Activated T-cell treated with anti-CD3 and anti-CD28 coated beads, Interleukin-2, amount 50 U/mL, for 4 hours (primary cell): Measurements from ENCODE around the gene TACO1. TPM values are rescaled to one million over a fixed set of nuclear protein-coding genes. Genes with fewer than 3 reads are reported as not detected.

Source experiments
- ATAC-seq, 2 donors: fragments of 200-7000 bp; cut with Tn5 transposase; one replicate each; pipeline ENCODE4 v1.10.0; 2021
- DNase-seq: peaks from one replicate; pipeline ENCODE4 v3.0.0-alpha.2; 2020
- H3K27me3 Mint-ChIP-seq: one replicate; pipeline ENCODE4 v1.8.0; 2021; ENCODE audit warnings: low read depth, mixed read lengths
- H3K36me3 Mint-ChIP-seq: one replicate; pipeline ENCODE4 v1.8.0; 2022; ENCODE audit warnings: mixed read lengths; ENCODE audit not compliant: insufficient read depth
- H3K4me1 Mint-ChIP-seq: one replicate; pipeline ENCODE4 v1.8.0; 2021; ENCODE audit warnings: low read depth, mixed read lengths
- H3K4me3 Mint-ChIP-seq: one replicate; pipeline ENCODE4 v1.8.0; 2021; ENCODE audit warnings: mild to moderate bottlenecking, moderate library complexity, mixed read lengths
- H3K9me3 Mint-ChIP-seq: one replicate; pipeline ENCODE4 v1.8.0; 2021; ENCODE audit warnings: mixed read lengths
- total RNA-seq, 3 donors: library from RNA; stranded (reverse); gene quantifications; one replicate each; pipeline ENCODE4 v1.2.1, GENCODE V29; 2021

TACO1 gene
- total RNA-seq, 3 donors from 2014 or later: 38.9 to 47.0 (median 40.7) TPM

DNA sequence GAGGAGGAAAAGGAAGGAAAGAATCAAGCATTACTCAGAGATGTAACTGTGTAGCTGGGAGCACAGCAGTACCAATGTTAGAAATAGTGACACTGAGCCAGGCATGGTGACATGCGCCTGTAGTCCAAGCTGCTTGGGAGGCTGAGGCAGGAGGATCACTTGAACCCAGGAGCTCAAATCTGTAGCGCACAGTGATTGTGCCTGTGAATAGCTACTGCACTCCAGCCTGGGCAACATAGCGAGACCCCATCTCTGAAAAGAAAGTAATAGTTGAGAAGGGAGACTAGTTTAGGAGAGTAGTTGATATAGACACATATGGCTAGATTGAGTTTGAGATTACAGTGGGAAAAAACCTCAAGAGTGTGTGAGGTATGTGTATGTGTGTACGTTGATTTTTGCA lies 39.3 kb downstream of the TACO1 start:
- no peaks in the 10 kb centered on the region for H3K27me3 Mint-ChIP-seq
- H3K4me1 Mint-ChIP-seq: peaks cover 13% of the 10 kb centered on the region
- DNase-seq (no peak), ATAC-seq (no peak)
- peaks cover 27% of the 10 kb centered on the region for H3K36me3 Mint-ChIP-seq
- no peak overlapping the region for H3K4me3 Mint-ChIP-seq
- H3K9me3 Mint-ChIP-seq: no peaks in the 10 kb centered on the region

DNA sequence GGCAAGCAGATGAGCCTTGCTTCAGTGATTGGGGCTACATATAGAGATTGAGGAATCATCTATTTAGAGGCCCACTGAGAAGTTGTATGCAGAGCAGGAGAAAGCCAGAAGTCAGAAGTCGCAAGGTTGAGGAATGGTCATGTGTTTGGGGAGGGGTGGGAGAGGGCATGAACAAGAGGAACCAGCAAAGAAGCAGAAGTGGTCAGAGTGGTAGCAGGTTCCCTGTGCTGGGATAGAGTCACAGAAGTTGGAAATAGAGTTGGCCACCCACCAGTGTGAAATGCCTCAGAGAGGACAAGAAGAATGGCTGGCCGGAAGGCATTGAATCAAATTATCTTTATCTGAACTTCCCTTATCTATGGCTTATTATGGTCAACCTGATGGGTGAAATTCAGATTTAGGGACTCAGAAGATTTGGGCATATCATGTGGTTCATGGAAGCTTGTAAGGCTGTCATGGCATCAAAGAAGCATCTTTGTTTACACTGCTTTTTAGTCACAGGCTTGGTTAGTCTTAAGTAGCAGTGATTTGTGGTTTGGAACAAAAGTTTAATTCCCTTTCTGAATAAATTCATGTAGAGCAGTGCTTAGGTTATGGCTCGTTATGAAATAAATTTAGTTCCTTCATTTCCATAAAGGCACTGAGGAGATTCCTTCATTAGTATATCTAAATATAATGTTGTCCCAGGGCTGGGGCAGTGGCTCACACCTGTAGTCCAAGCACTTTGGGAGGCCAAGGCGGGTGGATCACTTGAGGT lies 41.2 kb downstream of the TACO1 start:
- peaks cover 23% of the 10 kb centered on the region for H3K4me1 Mint-ChIP-seq
- no peaks in the 10 kb centered on the region for H3K9me3 Mint-ChIP-seq
- H3K36me3 Mint-ChIP-seq: peaks cover 24% of the 10 kb centered on the region
- ATAC-seq: no peak
- DNase-seq: no peak
- no peak overlapping the region for H3K4me3 Mint-ChIP-seq
- H3K27me3 Mint-ChIP-seq: no peaks in the 10 kb centered on the region

DNA sequence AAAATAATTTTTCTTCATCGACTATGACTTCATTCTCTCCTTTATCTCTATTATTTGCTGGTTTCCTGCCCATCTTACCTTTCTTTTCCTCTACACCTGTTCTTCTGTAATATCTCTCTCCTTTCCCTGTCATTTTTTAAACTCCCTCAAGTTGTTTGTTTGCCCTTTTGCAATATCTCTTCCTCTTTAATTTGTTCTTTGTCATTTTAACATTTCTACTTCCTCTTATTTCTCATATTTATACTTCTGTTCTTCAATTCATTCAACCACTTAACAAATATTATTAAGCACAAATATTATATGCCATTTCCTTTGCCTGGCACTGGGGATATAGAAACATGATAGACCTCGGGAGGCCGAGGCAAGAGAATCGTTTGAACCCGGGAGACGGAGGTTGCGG lies 44.2 kb downstream of the TACO1 start:
- DNase-seq: no peak
- Mint-ChIP-seq H3K36me3 (peaks cover 21% of the 10 kb centered on the region), H3K9me3 (no peaks in the 10 kb centered on the region), H3K4me1 (peaks cover 19% of the 10 kb centered on the region), H3K4me3 (no peak overlapping the region), H3K27me3 (no peaks in the 10 kb centered on the region)
- no peak for ATAC-seq

- Mint-ChIP-seq H3K4me1 (peaks cover 21% of the 10 kb centered on the region), H3K36me3 (peaks cover 24% of the 10 kb centered on the region), H3K9me3 (no peaks in the 10 kb centered on the region), H3K27me3 (no peaks in the 10 kb centered on the region), H3K4me3 (no peak overlapping the region)
- no peak for ATAC-seq
- DNase-seq: no peak
Observed at GRCh38 chr17:63645775-63646487, 45.2 kb downstream of the TACO1 start.

- H3K4me3 Mint-ChIP-seq: no peak overlapping the region
- peaks cover 21% of the 10 kb centered on the region for H3K4me1 Mint-ChIP-seq
- DNase-seq (no peak), ATAC-seq (no peak)
- no peaks in the 10 kb centered on the region for H3K27me3 Mint-ChIP-seq
- H3K36me3 Mint-ChIP-seq: peaks cover 24% of the 10 kb centered on the region
- no peaks in the 10 kb centered on the region for H3K9me3 Mint-ChIP-seq
Observed at GRCh38 chr17:63646488-63646806, 45.8 kb downstream of the TACO1 start.

DNA sequence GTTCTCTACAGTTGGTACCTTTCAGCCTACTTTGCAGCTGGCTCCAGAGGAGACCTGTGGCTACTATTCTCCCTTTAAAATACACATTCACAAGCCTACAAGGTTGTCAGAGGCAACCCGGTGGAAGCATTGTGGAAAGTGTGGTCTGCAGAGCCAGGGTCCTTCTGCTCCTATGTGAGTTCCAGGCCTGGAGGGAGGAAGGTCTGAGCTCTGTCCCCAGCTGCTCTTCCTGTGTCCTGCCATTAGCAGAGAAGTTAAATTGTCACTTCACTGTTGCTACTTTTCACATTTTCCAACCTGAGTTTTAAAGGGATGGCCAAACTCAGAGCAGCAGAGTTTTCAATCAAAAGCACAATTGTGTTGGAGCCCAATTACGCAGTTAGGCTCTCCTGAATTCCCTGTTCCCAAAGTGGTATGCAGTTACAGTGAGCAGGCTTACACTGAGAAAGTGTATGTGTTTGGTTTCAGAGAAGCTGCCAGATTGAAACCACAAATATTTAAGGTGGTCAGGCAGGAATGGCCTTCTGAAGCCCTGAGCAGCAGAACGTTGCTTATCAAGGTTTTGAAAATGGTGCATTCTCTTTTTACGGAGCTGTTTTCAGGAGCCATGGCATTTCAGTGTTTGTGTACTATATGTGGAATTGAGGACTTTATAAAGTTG lies 46.5 kb downstream of the TACO1 start:
- Mint-ChIP-seq H3K27me3 (no peaks in the 10 kb centered on the region), H3K4me1 (peaks cover 21% of the 10 kb centered on the region), H3K4me3 (no peak overlapping the region), H3K9me3 (no peaks in the 10 kb centered on the region), H3K36me3 (peaks cover 28% of the 10 kb centered on the region)
- DNase-seq (no peak), ATAC-seq (no peak)

DNA sequence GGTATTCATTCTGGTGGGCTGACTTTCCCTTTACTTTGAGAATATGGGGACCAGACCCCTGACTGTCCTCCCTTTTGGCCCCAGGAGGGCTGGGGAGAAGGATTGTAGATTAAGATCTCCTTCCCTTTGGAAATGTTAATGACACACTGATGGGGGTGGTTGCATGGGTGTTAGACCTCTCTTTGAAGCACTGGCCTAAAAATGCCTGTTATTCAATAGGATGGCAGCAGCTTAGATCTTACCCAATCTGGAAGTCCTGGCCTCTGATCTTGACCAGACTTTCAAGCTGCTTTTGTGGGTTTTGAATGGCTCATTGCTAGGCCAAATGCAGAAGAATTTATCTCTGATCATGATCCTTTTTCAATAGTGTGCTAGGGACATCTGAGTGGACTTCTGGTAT lies 47.2 kb downstream of the TACO1 start:
- Mint-ChIP-seq H3K4me3 (no peak overlapping the region), H3K36me3 (peaks cover 34% of the 10 kb centered on the region), H3K4me1 (peaks cover 21% of the 10 kb centered on the region), H3K27me3 (no peaks in the 10 kb centered on the region), H3K9me3 (no peaks in the 10 kb centered on the region)
- ATAC-seq (no peak), DNase-seq (no peak)

- DNase-seq (no peak), ATAC-seq (no peak)
- no peak overlapping the region for H3K4me3 Mint-ChIP-seq
- H3K27me3 Mint-ChIP-seq: no peaks in the 10 kb centered on the region
- H3K4me1 Mint-ChIP-seq: peaks cover 18% of the 10 kb centered on the region
- H3K9me3 Mint-ChIP-seq: no peaks in the 10 kb centered on the region
- H3K36me3 Mint-ChIP-seq: peaks cover 38% of the 10 kb centered on the region
Observed at GRCh38 chr17:63649813-63650212, 49.1 kb downstream of the TACO1 start.

DNA sequence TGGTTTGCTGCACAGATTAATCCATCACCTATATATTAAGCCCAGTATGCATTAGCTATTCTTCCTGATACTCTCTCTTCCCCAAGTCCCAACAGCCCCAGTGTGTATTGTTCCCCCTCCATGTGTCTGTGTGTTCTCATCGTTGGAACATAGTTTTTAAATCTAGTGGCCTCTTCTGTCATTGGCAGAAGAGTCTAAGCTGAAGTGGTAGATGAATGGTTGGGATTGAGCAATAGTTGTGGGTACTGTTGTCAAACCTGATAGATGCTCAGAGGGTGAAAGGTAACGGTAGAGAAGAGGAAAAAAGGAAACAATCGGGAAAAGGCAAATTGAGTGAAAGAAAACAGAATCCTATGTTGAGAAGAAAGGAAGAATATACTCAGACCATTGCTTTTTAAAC lies 51.4 kb downstream of the TACO1 start:
- Mint-ChIP-seq H3K9me3 (no peaks in the 10 kb centered on the region), H3K36me3 (peaks cover 26% of the 10 kb centered on the region), H3K4me3 (no peak overlapping the region), H3K27me3 (no peaks in the 10 kb centered on the region), H3K4me1 (peaks cover 8% of the 10 kb centered on the region)
- no peak for DNase-seq
- ATAC-seq: no peak

DNA sequence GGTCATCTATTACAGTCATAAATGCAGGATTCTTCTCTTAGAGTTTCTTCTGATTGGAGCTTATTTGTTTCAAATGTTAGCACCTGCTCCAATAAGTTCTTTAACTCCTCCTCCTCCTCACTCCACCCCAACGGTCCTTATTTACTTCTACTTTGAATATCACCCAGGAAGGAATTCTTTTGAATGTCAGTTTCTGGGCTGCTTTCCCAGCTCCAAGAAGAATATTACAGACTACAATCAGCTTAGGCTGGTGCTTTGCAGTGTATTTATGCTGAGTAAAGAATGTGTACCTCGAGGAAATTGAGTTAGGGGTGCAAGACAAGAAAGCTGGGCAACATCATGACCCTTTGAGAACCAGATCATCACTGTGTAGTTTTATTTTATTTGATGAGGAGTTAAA lies 52.4 kb downstream of the TACO1 start:
- Mint-ChIP-seq H3K4me1 (peaks cover 8% of the 10 kb centered on the region), H3K4me3 (no peak overlapping the region), H3K36me3 (peaks cover 34% of the 10 kb centered on the region), H3K9me3 (no peaks in the 10 kb centered on the region), H3K27me3 (no peaks in the 10 kb centered on the region)
- ATAC-seq (no peak), DNase-seq (no peak)

DNA sequence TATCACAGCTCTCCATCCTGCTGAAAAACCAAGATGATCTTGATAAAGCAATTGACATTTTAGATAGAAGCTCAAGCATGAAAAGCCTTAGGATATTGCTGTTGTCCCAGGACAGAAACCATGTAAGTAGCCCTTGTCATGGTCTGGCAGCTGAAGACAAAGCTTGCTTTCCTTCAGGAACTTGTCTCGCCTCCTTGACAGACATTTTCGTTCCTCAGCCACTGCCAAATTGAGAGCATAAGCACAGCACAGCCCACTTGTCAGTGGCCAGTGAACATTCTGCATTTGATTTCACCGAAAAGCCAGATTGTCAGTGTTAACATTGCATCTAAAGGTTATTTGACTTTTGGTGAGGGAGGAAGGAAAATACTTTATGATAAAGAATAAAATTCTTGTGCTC lies 57.1 kb downstream of the TACO1 start:
- Mint-ChIP-seq H3K4me1 (peaks cover 1% of the 10 kb centered on the region), H3K4me3 (no peak overlapping the region), H3K27me3 (no peaks in the 10 kb centered on the region), H3K36me3 (peaks cover 28% of the 10 kb centered on the region), H3K9me3 (no peaks in the 10 kb centered on the region)
- DNase-seq: no peak
- no peak for ATAC-seq

Other genes starting within 250 kb of the TACO1 start
- gene CYB561, start 154.6 kb upstream of the TACO1 start, total RNA-seq: 1 to 10 TPM; 6.4 to 9.9 (median 8.8) TPM
- gene ACE, start 123.8 kb upstream of the TACO1 start, total RNA-seq: under 1 TPM; 0.10 to 0.32 (median 0.24) TPM
- gene KCNH6, start 77.5 kb upstream of the TACO1 start, total RNA-seq: not detected
- gene DCAF7, start 50.4 kb upstream of the TACO1 start, total RNA-seq: 10 to 100 TPM; 82.1 to 89.7 (median 86.0) TPM
- gene MAP3K3, start 21.5 kb downstream of the TACO1 start, total RNA-seq: 10 to 100 TPM; 17.9 to 21.6 (median 17.9) TPM
- gene LIMD2, start 99.2 kb downstream of the TACO1 start, total RNA-seq: 100 to 1,000 TPM; 119 to 169 (median 146) TPM
- gene STRADA, start 140.9 kb downstream of the TACO1 start, total RNA-seq: 10 to 100 TPM; 35.8 to 37.7 (median 35.9) TPM
- gene CCDC47, start 172.7 kb downstream of the TACO1 start, total RNA-seq: 100 to 1,000 TPM in 2 of 3 donors, 10 to 100 TPM in 1; 99.5 to 103 (median 102) TPM
- gene DDX42, start 173.3 kb downstream of the TACO1 start, total RNA-seq: 100 to 1,000 TPM in 1 of 3 donors, 10 to 100 TPM in 2; 95.1 to 112 (median 95.3) TPM
- gene PSMC5, start 226.5 kb downstream of the TACO1 start, total RNA-seq: 100 to 1,000 TPM; 272 to 298 (median 280) TPM
- 100 to 1,000 TPM; 123 to 169 (median 157) TPM for gene FTSJ3, start 226.8 kb downstream of the TACO1 start, total RNA-seq
- gene SMARCD2, start 241.8 kb downstream of the TACO1 start, total RNA-seq: 10 to 100 TPM; 81.4 to 87.9 (median 83.8) TPM